Uterus (tissue), 2 donors: ENCODE results near the gene ZFHX2.

Source experiments
- POLR2A ChIP-seq, 2 donors: fragments of 450-650 bp; IDR thresholded peaks; one replicate each; pipeline ENCODE4 v1.6.1; 2016; ENCODE audit warnings: antibody characterized with exemption in 2 of 2, mild to moderate bottlenecking in 1 of 2, moderate library complexity in 1 of 2
- TF ChIP-seq, protein P1 (sequence below), 4 experiments: fragments of 200-600 bp in 2 of 4; fragments of 450-650 bp in 2 of 4; sonication (generic) in 2 of 4; IDR thresholded peaks; one replicate each; pipeline ENCODE4 v1.5.1; 2016 to 2019; ENCODE audit warnings: antibody characterized with exemption in 4 of 4, mild to moderate bottlenecking in 2 of 4, moderate library complexity in 1 of 4

DNA sequence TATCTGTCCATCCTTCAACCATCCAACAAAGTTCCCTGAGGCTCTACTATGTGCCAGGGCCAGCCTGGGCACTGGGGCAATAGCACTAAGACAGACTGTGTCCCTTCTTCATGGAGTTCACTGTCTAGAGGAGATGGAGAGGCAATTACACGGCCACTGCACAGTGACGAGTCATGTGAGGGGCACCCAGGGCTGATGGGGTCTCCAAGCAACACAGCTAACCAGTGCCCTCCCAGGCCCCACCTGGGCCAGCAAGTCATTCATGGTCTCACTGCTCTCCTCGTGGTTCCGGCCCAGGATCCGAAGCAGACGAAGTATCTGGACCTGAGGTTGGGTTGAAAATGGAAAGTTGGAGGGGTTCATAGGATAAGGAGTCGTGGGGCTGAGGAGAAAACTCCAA lies 13.3 kb upstream of the ZFHX2 start:
- TF ChIP-seq, protein P1, sequence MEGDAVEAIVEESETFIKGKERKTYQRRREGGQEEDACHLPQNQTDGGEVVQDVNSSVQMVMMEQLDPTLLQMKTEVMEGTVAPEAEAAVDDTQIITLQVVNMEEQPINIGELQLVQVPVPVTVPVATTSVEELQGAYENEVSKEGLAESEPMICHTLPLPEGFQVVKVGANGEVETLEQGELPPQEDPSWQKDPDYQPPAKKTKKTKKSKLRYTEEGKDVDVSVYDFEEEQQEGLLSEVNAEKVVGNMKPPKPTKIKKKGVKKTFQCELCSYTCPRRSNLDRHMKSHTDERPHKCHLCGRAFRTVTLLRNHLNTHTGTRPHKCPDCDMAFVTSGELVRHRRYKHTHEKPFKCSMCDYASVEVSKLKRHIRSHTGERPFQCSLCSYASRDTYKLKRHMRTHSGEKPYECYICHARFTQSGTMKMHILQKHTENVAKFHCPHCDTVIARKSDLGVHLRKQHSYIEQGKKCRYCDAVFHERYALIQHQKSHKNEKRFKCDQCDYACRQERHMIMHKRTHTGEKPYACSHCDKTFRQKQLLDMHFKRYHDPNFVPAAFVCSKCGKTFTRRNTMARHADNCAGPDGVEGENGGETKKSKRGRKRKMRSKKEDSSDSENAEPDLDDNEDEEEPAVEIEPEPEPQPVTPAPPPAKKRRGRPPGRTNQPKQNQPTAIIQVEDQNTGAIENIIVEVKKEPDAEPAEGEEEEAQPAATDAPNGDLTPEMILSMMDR (IDR thresholded peaks at IDR 0.05), result no peak
- TF ChIP-seq POLR2A (IDR thresholded peaks at IDR 0.05), result no peak
